Measurements from ENCODE around the gene RBM22.

The RBM22 gene

DNA sequence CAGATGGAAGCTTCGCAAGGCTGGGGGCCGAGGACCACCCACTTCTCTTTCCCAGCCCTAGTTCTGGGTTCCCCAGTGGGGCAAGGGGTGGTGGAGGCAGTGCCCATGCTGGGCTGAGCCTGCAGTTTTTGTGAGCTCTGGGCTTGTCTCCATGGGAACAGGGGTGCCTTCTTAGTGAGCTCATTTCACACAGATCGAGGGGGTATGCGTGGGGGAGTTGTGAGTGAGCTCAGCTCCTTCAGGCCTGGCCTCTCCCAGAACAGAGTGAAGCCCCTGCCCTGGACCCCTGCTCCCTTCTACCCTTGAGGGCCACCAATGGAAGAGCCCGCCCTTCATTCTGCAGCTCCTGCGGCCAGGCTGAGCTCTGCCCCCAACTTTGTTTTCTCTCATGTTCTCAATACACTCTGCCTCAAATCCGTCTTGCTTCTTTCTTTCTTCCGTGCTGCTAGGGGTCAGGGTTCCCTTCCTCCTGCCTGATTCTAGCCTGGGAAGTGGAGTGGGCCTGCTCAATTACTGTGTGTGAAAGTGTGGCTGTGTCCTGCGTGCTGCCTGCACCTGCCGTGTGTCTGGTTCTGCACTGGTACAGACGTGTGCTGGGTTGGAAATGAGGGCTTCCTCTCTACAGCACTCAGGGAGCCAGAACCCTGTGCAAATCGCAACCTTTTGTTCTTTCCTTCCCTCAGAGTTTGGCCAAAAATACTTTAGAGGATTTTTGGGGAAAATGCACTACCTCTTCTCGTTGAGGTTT, 48.8 kb downstream of the RBM22 start:
- DNase-seq = no peak

DNA sequence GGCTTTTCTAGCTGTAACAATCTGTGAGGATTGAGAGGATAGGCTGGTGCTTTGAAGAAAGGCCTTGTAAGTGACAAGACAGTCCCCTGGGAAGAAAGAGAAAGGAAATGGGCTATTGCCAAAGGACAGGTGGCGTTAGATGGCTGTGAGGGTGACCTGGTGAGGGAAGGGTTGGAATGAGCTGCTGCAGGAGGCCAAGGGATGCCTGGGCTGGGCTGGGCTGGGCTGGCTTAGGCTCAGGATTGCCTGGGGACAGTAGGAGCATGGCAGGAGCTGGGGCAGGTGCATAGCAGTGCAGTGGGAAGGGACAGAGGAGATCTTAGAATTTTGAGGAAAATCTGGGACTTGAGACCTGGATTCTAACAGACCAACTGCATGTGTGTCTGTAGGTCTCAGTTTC, 49.5 kb downstream of the RBM22 start:
- no peak for DNase-seq

DNA sequence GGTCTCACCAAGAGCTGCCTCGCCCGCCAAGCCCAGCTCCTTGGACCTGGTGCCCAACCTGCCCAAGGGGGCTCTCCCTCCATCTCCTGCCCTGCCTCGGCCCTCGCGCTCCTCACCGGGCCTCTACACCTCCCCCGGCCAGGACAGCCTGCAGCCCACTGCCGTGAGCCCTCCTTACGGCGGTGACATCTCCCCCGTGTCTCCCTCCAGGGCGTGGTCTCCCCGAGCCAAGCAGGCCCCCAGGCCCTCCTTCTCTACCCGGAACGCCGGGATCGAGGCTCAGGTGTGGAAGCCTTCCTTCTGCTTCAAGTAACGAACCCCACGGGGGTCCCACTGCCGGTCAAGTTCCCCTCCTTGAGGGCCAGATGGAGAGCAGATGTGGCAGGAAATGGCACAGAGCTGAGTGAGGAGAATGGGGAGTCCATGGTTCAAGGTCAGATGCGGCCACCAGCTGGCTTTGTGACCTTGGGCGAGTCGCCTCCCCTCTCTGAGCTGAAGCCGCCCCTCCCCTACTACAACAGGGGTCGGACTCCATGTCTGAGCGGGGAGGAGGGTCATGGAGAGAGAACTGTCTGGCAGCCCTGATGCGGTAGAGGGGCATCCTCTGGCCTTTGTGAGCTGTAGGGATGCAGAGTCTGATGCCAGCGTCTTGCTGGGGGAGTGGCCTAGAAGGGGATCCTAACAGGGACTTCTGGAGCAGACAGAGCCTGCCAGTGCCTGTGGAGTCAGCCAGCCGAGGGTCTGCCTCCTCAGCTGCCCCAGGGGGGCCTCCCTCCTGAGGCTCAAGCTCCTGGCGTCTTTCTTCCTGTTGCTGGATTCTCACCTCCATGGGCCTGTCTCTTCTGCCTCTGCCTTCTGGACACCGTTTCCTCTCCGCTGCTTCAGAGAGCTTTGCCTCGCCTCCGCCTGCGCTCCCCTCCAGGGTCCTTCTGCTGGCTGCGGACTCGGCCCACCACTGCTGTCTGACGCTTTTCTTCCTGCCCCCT, 50.5 kb downstream of the RBM22 start:
- no peak for DNase-seq

DNA sequence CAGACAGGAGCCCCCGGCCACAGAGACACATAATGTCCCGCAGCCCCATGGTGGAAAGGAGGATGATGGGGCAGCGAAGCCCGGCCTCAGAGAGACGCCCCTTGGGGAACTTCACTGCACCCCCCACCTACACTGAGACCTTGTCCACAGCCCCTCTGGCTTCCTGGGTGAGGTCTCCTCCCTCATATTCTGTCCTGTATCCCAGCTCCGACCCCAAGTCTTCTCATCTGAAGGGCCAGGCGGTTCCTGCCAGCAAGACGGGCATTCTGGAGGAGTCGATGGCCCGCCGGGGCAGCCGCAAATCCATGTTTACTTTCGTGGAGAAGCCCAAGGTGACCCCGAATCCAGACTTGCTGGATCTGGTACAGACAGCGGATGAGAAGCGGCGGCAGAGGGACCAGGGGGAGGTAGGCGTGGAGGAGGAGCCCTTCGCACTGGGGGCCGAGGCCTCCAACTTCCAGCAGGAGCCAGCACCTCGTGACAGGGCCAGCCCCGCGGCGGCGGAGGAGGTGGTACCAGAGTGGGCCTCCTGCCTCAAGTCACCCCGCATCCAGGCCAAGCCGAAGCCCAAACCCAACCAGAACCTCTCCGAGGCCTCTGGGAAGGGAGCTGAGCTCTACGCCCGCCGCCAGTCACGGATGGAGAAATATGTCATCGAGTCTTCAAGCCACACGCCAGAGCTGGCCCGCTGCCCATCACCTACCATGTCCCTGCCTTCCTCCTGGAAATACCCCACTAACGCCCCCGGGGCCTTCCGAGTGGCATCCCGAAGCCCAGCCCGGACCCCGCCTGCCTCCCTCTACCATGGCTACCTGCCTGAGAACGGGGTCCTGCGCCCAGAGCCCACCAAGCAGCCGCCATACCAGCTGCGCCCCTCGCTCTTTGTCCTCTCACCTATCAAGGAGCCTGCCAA, 51.5 kb downstream of the RBM22 start:
- no peak for DNase-seq

DNA sequence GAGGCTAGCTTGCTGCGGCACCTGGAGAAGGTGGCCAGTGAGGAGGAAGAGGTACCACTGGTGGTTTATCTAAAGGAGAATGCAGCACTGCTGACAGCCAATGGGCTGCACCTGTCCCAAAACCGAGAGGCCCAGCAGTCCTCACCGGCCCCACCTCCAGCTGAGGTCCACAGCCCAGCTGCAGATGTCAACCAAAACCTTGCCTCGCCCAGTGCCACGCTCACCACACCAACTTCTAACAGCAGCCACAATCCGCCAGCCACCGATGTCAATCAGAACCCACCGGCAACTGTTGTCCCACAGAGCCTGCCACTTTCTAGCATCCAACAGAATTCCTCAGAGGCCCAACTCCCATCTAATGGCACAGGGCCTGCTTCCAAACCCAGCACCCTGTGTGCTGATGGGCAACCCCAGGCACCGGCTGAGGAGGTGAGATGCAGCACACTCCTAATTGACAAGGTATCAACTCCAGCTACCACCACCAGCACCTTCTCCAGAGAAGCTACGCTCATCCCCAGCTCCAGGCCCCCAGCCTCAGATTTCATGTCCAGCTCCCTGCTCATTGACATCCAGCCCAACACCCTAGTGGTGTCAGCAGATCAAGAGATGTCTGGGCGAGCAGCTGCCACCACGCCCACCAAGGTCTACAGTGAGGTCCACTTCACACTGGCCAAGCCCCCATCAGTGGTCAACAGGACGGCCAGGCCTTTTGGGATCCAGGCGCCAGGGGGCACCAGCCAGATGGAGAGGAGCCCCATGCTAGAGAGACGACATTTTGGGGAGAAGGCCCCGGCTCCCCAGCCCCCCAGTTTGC, 52.4 kb downstream of the RBM22 start:
- DNase-seq = no peak

DNA sequence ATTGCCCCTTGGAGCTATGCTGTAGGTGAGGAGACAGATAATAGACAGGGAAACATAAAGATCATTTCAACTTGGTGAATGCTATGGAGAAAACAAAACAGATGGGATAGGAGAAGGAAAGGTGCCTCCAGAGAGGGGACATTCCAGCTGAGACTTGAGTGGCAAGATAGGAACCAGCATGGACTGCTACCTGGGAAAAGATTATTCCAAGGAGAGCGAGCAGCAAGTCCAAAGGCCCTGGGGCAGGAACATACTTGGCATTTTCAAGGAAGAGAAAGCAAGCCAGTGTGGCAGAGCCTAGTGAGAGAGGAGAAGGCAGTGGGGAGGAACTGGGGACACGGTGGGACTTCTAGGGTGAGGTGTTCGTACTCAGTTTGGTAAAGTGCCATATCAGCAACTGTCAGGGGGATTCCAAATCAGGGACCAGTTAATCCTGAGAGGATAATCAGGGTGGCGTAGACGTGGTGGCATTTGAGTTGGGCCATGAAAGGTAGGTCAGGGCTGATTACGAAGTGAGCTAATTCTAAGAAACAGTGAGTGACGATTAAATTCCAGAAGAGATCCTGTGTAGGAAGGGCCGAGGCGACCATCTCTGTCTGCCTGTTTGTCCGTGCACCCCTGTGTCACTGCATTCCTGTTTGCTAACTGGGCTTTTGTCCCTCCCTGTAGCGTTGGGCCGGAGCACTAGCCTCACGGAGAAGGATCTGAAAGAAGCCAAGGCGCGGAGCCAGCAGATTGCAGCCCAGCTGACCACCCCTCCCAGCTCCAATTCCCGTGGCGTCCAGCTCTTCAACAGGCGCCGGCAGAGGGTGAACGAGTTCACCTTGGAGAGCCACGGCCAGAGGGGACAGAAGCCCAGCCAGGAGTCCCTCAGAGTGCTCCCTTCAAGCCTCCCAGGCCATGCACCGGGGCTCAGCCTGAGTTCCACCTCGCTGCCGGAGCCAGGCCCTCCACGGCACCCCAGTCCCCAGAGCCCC, 53.3 kb downstream of the RBM22 start:
- DNase-seq = no peak

DNA sequence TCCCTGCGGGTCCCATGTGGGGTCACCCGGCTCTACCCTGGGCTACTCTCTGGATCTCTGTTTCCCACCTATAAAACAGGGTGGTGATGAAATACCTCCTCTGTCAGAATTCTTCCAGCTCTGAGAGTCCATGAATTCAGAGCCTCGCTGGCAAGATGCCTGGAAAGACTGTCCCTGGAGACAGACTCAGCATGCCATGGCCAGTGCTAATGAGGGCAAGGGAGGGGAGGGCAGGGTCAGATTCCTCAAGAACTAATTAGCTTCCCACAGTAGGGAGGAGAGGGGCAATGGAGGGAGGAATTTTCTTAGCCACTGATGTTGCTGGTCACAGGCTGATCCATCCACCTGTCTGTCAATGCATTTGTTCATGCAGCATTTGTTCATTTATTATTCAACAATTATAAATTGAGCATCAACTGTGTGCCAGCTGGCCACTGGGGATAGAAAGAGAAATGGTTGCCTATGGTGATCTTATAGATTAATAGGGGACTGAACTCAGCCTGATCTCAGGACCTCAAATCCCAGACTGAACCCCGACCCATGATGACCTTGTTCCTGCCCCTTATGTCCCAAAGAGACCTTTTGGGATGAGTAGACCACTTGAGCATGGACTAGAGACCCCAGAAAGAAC, 55.7 kb downstream of the RBM22 start:
- DNase-seq = no peak

DNA sequence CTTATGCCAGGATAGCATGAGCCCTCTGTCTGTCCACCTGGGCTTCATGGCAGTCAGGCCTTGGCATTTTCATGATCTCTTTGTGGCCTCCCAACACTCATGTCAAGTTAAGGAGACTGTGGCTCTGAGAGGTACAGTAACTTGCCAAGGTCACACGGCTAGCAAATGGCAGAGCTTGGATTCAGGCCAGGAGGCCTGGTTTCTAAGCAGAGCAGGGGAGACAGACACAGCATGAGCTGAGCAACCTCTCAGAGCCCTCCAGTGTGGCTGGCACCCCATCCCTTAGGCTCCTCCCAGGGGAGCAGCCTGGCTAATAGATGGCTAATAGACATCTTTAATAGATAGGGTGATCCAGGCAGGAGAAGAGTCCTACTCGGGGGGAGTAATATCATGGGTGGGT, 56.3 kb downstream of the RBM22 start:
- DNase-seq = no peak

DNA sequence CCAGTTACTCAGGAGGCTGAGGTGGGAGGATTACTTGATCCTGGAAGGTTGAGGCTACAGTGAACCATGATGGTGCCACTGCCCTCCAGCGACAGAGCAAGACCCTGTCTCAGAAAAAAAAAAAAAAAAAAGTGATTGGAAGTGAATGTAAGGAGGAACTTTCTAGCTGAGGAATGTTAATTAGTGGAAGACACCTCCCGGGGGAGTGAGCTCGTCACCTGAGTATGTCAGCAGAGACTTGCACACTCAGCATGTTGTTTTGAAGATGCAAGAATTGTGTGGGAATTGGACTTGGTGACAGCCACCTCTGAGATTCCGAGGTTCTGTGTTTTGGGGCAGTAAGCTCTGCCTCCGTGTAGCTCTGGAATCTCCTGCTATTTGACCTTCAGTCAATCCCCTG, 56.8 kb downstream of the RBM22 start:
- no peak for DNase-seq

DNA sequence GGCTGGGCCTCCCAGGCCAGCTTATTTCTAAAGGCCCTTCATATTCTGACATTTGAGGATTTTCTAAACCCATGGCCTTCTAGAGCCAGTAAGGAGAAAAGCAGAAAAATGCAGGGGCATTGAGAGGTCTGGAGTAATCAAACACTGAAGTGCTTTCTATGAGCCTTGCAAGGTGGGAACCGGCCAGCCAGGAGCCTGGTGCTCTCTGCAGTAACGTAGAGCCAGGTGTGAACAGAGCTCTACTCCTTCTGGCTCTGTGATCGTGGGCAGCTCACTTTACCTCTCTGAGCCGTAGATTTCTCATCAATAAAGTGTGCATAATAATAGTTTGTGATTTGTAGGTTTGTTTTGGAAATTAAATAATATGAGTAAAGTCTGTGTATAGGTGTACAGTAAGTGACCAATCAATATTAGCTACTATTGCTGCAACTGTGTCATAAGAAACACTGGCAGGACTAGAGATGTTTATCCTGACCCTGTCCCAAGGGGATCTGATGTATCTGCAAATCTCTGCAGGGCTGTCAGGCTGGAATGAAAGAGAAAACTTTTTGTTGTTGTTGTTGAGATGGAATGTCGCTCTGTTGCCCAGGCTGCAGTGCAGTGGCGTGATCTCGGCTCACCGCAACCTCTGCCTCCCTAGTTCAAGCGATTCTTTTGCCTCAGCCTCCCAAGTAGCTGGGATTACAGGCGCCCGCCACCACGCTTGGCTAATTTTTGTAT, 57.7 kb downstream of the RBM22 start:
- DNase-seq = no peak

DNA sequence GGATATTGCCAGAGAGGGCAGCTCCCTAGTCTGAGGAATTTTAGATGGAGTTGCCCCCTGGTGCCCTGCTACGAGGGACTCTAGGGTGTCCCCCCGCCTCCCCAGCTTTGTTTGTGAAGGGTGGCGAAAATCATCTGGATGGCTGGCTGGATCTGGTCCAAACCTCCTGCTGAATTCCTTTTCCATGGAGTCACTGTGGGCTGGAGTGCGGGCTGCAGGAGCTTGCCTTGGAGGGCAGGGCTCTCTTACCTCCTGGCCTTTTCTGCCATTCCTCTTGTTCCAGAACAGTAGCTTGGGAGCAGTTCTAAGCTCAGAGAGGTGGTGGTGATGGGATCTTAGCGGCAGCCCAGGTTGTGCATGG, 58.3 kb downstream of the RBM22 start:
- DNase-seq = no peak

DNA sequence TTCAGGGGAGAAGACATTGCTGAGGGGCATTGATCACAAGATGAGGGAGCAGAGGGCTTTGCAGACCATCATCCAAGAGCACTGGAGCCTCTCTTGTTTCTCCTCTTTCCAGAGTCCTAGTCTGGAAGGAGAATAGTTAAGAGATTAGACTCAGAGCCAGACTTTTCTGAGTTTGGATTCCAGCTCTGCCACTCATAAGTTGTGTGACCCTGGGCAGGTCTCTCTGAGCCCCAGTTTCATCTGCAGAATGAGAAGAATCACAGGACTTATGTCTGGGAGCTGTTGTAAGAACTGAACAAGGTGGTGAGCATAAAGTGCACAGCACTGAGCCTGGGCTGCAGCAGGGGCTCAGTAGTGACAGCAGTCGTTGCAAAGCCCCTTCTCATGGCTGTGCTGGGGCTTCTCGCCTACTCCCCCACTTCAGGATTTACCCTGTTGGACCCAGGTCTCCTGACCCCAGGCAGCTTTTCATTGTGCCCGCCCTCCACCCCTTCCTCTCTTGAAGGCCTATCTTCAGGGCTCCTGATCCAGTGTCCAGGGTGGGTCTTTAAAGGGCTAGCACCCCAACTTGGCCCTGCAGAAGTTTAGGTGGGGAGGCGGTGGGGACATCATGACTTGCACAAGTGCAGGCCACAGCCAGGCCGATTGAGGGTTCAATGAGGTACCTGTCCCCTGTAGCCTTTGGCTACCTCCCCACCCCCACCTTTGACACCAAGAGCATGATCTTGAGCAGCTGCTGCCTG, 58.9 kb downstream of the RBM22 start:
- DNase-seq = no peak

DNA sequence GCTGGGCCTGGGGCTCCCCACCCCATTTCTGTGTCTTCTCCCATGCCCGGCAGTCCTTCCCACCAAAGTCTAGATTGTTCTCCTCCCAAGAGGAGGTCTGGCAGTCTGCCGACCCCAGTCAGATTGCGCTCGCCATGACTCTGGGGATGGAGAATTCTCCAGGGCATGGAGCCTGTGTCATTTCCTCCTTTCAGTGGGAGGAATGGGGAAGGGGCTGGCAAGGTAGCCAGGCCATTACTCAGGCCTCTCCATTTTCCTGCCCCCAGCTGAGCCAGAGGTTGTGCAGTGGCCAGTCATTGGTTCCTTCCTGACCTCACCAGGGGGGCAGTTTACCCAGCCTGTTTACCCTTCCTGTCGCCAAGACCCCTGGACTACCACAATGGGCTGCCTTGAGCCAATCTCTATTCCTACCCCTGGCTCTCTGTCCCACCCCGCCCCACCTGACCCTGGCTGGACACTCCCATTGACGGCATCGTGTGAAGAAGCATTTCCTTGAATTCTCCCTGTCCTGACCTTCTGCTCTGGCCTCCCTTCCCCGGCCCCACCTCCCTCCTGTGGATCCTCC, 59.8 kb downstream of the RBM22 start:
- no peak for DNase-seq

Data from activated T-cell treated with anti-CD3 and anti-CD28 coated beads, Interleukin-2, amount 50 U/mL, for 48 hours (primary cell).